HepG2 (cell line): ENCODE data around the gene RDH8. TPM values are rescaled to one million over a fixed set of nuclear protein-coding genes. Genes with fewer than 3 reads are reported as not detected.

Experiments
- ATAC-seq: fragments of 200-7000 bp; cut with Tn5 transposase; 3 replicates; pipeline ENCODE4 v1.9.1; 2020; ENCODE audit warnings: mild to moderate bottlenecking, moderate library complexity
- BruUV-seq: library from RNA; stranded (reverse); fragments of 400-500 nt; replicated peaks from 2 replicates; lab custom pipeline; 2021; lab: Mats Ljungman, UMichigan
- CTCF ChIA-PET: fragments of 300-600 bp; formaldehyde crosslinking; extraction: SDS; loops from one replicate; lab custom pipeline; 2021; ENCODE audit warnings: low total read pairs, inconsistent platforms, low intra/inter-chr PET ratio; lab: Yijun Ruan, JAX
- POLR2A ChIA-PET: fragments of 350-600 bp; sonication (Branson Sonifier 250); formaldehyde crosslinking; loops from one replicate; lab custom pipeline; 2020; ENCODE audit warnings: antibody characterized with exemption, inconsistent platforms; lab: Yijun Ruan, JAX
- DNase-seq: peaks from one replicate; pipeline ENCODE4 v3.0.0-alpha.2; 2015; ENCODE audit warnings: low spot score
- FAIRE-seq: peaks from 3 replicates; lab custom pipeline; 2011; peaks lifted over from hg19 to GRCh38; lab: Jason Lieb, UNC
- H2AFZ ChIP-seq: one replicate; pipeline ENCODE4 v1.6.1; 2011; ENCODE audit warnings: low read length, inconsistent platforms
- H3K27ac ChIP-seq: fragments of 300-600 bp; 3 replicates; pipeline ENCODE4 v1.8.0; 2011; ENCODE audit warnings: mixed run types, mild to moderate bottlenecking, mixed read lengths, low read length, inconsistent platforms; ENCODE audit not compliant: insufficient read depth; ENCODE audit errors: extremely low read length
- H3K27me3 ChIP-seq, 2 experiments: fragments of 200-600 bp in 1 of 2; 2 replicates in 1 of 2; 3 replicates in 1 of 2; pipeline versions ENCODE4 v1.6.0 to v1.8.0; 2011; ENCODE audit warnings: low read length in 2 of 2, mild to moderate bottlenecking in 2 of 2, moderate library complexity in 2 of 2, inconsistent platforms in 1 of 2; ENCODE audit not compliant: insufficient read depth in 2 of 2, control insufficient read depth in 1 of 2
- H3K36me3 ChIP-seq, 2 experiments: fragments of 200-600 bp in 1 of 2; replicated peaks in 1 of 2; 2 replicates in 1 of 2; 3 replicates in 1 of 2; pipeline versions ENCODE4 v1.5.1 to v1.8.0; 2011; ENCODE audit warnings: low read length in 2 of 2, inconsistent platforms in 1 of 2; ENCODE audit not compliant: insufficient read depth in 2 of 2, control insufficient read depth in 1 of 2
- H3K4me1 ChIP-seq: 2 replicates; pipeline ENCODE4 v1.5.1; 2012; ENCODE audit warnings: low read length, inconsistent platforms; ENCODE audit not compliant: insufficient read depth
- H3K4me2 ChIP-seq: 2 replicates; pipeline ENCODE4 v1.6.0; 2011; ENCODE audit warnings: low read depth, low read length, inconsistent platforms
- H3K4me3 ChIP-seq, 3 experiments: fragments of 200-600 bp in 1 of 3; sonication (generic), shearing (Covaris generic) in 1 of 3; replicated peaks in 1 of 3; 2 replicates each; pipeline ENCODE4 v1.5.1; 2011 to 2016; ENCODE audit warnings: low read length in 3 of 3, inconsistent platforms in 2 of 3, low read depth in 2 of 3, mild to moderate bottlenecking in 2 of 3, control low read depth in 1 of 3, mixed read lengths in 1 of 3; ENCODE audit not compliant: insufficient read depth in 1 of 3
- H3K79me2 ChIP-seq: one replicate; pipeline ENCODE4 v1.6.1; 2011; ENCODE audit warnings: low read length, inconsistent platforms; ENCODE audit not compliant: insufficient read depth
- H3K9ac ChIP-seq: 2 replicates; pipeline ENCODE4 v1.6.0; 2011; ENCODE audit warnings: mild to moderate bottlenecking, low read depth, low read length, inconsistent platforms; ENCODE audit not compliant: insufficient read depth
- H3K9me3 ChIP-seq: 2 replicates; pipeline ENCODE4 v1.5.1; 2012; ENCODE audit warnings: mild to moderate bottlenecking, low read length
- H4K20me1 ChIP-seq: 2 replicates; pipeline ENCODE4 v1.6.0; 2011; ENCODE audit warnings: inconsistent platforms, mild to moderate bottlenecking, low read length, moderate library complexity; ENCODE audit not compliant: insufficient read depth
- E2F2 ChIP-seq: sonication (generic); formaldehyde crosslinking; IDR thresholded peaks from 2 replicates; pipeline ENCODE4 v1.4.0; 2020; ENCODE audit warnings: missing genetic modification reagents, borderline replicate concordance
- FOXK1 ChIP-seq: sonication (generic); formaldehyde crosslinking; IDR thresholded peaks from 2 replicates; pipeline ENCODE4 v1.4.0; 2020; ENCODE audit warnings: low read depth, missing genetic modification reagents, borderline replicate concordance
- POGZ ChIP-seq: sonication (generic); formaldehyde crosslinking; IDR thresholded peaks from 2 replicates; pipeline ENCODE4 v1.4.0; 2020; ENCODE audit warnings: mild to moderate bottlenecking, missing genetic modification reagents
- PREB ChIP-seq: sonication (generic); formaldehyde crosslinking; IDR thresholded peaks from 2 replicates; pipeline ENCODE4 v1.4.0; 2020; ENCODE audit warnings: missing genetic modification reagents
- SALL1 ChIP-seq: sonication (generic); formaldehyde crosslinking; IDR thresholded peaks from 2 replicates; pipeline ENCODE4 v1.8.0; 2022; ENCODE audit warnings: mild to moderate bottlenecking, missing genetic modification reagents
- ZNF281 ChIP-seq: sonication (generic); formaldehyde crosslinking; IDR thresholded peaks from 2 replicates; pipeline ENCODE4 v1.4.0; 2020; ENCODE audit warnings: missing genetic modification reagents, borderline replicate concordance
- ZNF446 ChIP-seq: sonication (generic); formaldehyde crosslinking; IDR thresholded peaks from 2 replicates; pipeline ENCODE4 v1.5.0; 2020; ENCODE audit warnings: mild to moderate bottlenecking, missing genetic modification reagents
- ZNF784 ChIP-seq: sonication (generic); formaldehyde crosslinking; IDR thresholded peaks from 2 replicates; pipeline ENCODE4 v1.5.1; 2020; ENCODE audit warnings: missing genetic modification reagents, mild to moderate bottlenecking, borderline replicate concordance
- WGBS: methylation state at CpG from one replicate; pipeline ENCODE4 v1.1.6; 2017; ENCODE audit warnings: low lambda C conversion rate; 5-methylcytosine and 5-hydroxymethylcytosine counted together
- in situ Hi-C: cut with HindIII; loops from 2 replicates; pipeline ENCODE4 v1.10.0; 2017; ENCODE audit warnings: low pct_unique_long_range_greater_than_20kb; ENCODE audit not compliant: extremely low pct_ligation_motif_present
- intact Hi-C: fragments of 100-400 bp; cut with micrococcal nuclease; formaldehyde crosslinking; loops from one replicate; pipeline ENCODE4 v1.10.0; 2022; ENCODE audit not compliant: unreplicated experiment
- polyA plus RNA-seq, 8 experiments: library from polyadenylated mRNA; depleted of rRNA in 3 of 8; stranded (reverse) in 7 of 8; unstranded in 1 of 8; fragments of >200 nt; fragmentation: Illumina TruSeq in 4 of 8; extraction: Trizol in 4 of 8; gene quantifications; 2 replicates each; pipeline versions ENCODE4 v1.2.1 to v1.2.3, GENCODE V29; 2011 to 2016; ENCODE audit warnings: low read depth in 4 of 8, missing spikeins in 1 of 8, mixed read lengths in 1 of 8; ENCODE audit not compliant: insufficient read depth in 1 of 8
- total RNA-seq, 5 experiments: library from RNA; depleted of rRNA; stranded (reverse); fragments of >200 nt; fragmentation: Illumina TruSeq; extraction: Trizol; gene quantifications; 2 replicates each; pipeline ENCODE4 v1.2.3, GENCODE V29; 2016; ENCODE audit warnings: low read depth in 1 of 5

RDH8 gene
- total and polyA plus RNA-seq, 2 of the 13 experiments (the other 11 are each of a cell fraction or from before 2014, with no cell fraction given), result not detected

- no peak for TF ChIP-seq POGZ (CRISPR knock-in tag)
- Histone ChIP-seq H3K4me1 (no peaks in the 10 kb centered on the region), H4K20me1 (peaks cover 3% of the 10 kb centered on the region; the same call in 1 of the 2 replicates), H3K36me3 (no peaks in the 10 kb centered on the region), H3K27ac (no peak overlapping the region), H3K9me3 (no peaks in the 10 kb centered on the region), H3K4me2 (no peak overlapping the region), H2AFZ (no peak overlapping the region), H3K4me3 (no peak overlapping the region), H3K27me3 (peaks cover 2 to 17% of the 10 kb centered on the region in 2 experiments; a peak in 3 of 5 replicates), H3K79me2 (no peaks in the 10 kb centered on the region), H3K9ac (no peak overlapping the region)
- BruUV-seq, result no TSS peak
- intact Hi-C loops, result no loop called here
- ChIA-PET POLR2A (no interaction called here), CTCF (no interaction called here)
- in situ Hi-C loops, result no loop called here
- no peak for FAIRE-seq
- WGBS, result no CpG with 5 or more reads among the region's 4 CpGs
- no peak for DNase-seq
- ATAC-seq, result no peak
Observed at GRCh38 chr19:9967326-9967725, 46.0 kb upstream of the RDH8 start.

GRCh38 chr19:9968820-9969687, 44.2 kb upstream of the RDH8 start:
- Histone ChIP-seq H4K20me1 (peaks cover 3% of the 10 kb centered on the region; the same call in 1 of the 2 replicates), H2AFZ (no peak overlapping the region), H3K9ac (no peak overlapping the region), H3K4me1 (no peaks in the 10 kb centered on the region), H3K36me3 (no peaks in the 10 kb centered on the region), H3K27ac (no peak overlapping the region), H3K4me2 (no peak overlapping the region), H3K4me3 (no peak overlapping the region), H3K27me3 (peaks cover 2 to 17% of the 10 kb centered on the region in 2 experiments; a peak in 3 of 5 replicates), H3K9me3 (no peaks in the 10 kb centered on the region), H3K79me2 (no peaks in the 10 kb centered on the region)
- POLR2A ChIA-PET, result no interaction called here
- in situ Hi-C loops, result no loop called here
- no peak for TF ChIP-seq PREB (CRISPR knock-in tag)
- TF ChIP-seq ZNF446, result no peak
- no peak for TF ChIP-seq E2F2 (CRISPR knock-in tag)
- no peak for TF ChIP-seq SALL1 (CRISPR knock-in tag)
- TF ChIP-seq ZNF281 (CRISPR knock-in tag), result no peak
- TF ChIP-seq FOXK1 (CRISPR knock-in tag), result no peak
- TF ChIP-seq ZNF784, result no peak
- intact Hi-C loops, result no loop called here
- no peak for ATAC-seq
- BruUV-seq, result no TSS peak
- 8% methylated on average over 6 of the region's 8 CpGs for WGBS
- FAIRE-seq, result no peak
- DNase-seq, result no peak
- CTCF ChIA-PET, result no interaction called here
